ENCODE measurements around the gene C1orf52. TPM values are rescaled to one million over a fixed set of nuclear protein-coding genes. Genes with fewer than 3 reads are reported as not detected.

The C1orf52 gene
- total and polyA plus RNA-seq, 2 of the 13 experiments (the other 11 are each of a cell fraction or from before 2014, with no cell fraction given) = 19.4 to 27.4 TPM

GRCh38 chr1:85201340-85202091 is 57.9 kb downstream of the C1orf52 start (continued):
- no peak for TF ChIP-seq GPBP1L1 (CRISPR knock-in tag; IDR thresholded peaks at IDR 0.05)
- TF ChIP-seq SIX1 (CRISPR knock-in tag; IDR thresholded peaks at IDR 0.05; ENCODE audit: borderline replicate concordance) = no peak
- TF ChIP-seq KDM5A (IDR thresholded peaks at IDR 0.05; ENCODE audit: borderline replicate concordance, low read length) = no peak; the same call in 1 of the 2 replicates
- TF ChIP-seq ZNF709 (CRISPR knock-in tag; IDR thresholded peaks at IDR 0.05) = peak; percentile 49; the same call in 1 of the 2 replicates
- TF ChIP-seq ZNF576 (CRISPR knock-in tag; IDR thresholded peaks at IDR 0.05) = no peak
- TF ChIP-seq ZIK1 (CRISPR knock-in tag; IDR thresholded peaks at IDR 0.05; ENCODE audit: borderline replicate concordance, low read depth) = peak; percentile 54; the same call in 1 of the 2 replicates
- no peak for TF ChIP-seq TCF7L2 (IDR thresholded peaks at IDR 0.05; ENCODE audit: low read depth, low read length)
- no peak for TF ChIP-seq MLXIP (CRISPR knock-in tag; IDR thresholded peaks at IDR 0.05; ENCODE audit: borderline replicate concordance)
- no peak for TF ChIP-seq KDM3A (CRISPR knock-in tag; IDR thresholded peaks at IDR 0.05; ENCODE audit: low read depth)
- TF ChIP-seq SNAI1 (CRISPR knock-in tag; IDR thresholded peaks at IDR 0.05; ENCODE audit: borderline replicate concordance) = 0 out of 2 replicates have a peak, but pooled peaks have one; percentile 47
- TF ChIP-seq, protein P1, sequence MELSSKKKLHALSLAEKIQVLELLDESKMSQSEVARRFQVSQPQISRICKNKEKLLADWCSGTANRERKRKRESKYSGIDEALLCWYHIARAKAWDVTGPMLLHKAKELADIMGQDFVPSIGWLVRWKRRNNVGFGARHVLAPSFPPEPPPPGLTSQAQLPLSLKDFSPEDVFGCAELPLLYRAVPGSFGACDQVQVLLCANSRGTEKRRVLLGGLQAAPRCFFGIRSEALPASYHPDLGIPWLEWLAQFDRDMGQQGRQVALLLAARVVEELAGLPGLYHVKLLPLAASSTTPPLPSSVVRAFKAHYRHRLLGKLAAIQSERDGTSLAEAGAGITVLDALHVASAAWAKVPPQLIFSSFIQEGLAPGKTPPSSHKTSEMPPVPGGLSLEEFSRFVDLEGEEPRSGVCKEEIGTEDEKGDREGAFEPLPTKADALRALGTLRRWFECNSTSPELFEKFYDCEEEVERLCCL (CRISPR knock-in tag; IDR thresholded peaks at IDR 0.05; ENCODE audit: borderline replicate concordance) = no peak
- TF ChIP-seq BRCA1 (CRISPR knock-in tag; IDR thresholded peaks at IDR 0.05) = no peak
- 0 out of 2 replicates have a peak, but pooled peaks have one; percentile 13 for TF ChIP-seq SAFB2 (CRISPR knock-in tag; IDR thresholded peaks at IDR 0.05; ENCODE audit: borderline replicate concordance, low read depth)
- TF ChIP-seq NKX3-1 (CRISPR knock-in tag; IDR thresholded peaks at IDR 0.05) = no peak
- TF ChIP-seq ZFX (CRISPR knock-in tag; IDR thresholded peaks at IDR 0.05; ENCODE audit: low read depth) = 0 out of 2 replicates have a peak, but pooled peaks have one; percentile 2
- no peak for TF ChIP-seq GPN1 (CRISPR knock-in tag; IDR thresholded peaks at IDR 0.05; ENCODE audit: borderline replicate concordance)
- TF ChIP-seq PHF5A (CRISPR knock-in tag; IDR thresholded peaks at IDR 0.05; ENCODE audit: low read depth, unreplicated experiment) = no peak
- no peak for TF ChIP-seq CBX2 (IDR thresholded peaks at IDR 0.05; ENCODE audit: low read depth, low read length)
- TF ChIP-seq CBX2 (CRISPR knock-in tag; IDR thresholded peaks at IDR 0.05; ENCODE audit: low read depth) = no peak
- TF ChIP-seq, protein P2, sequence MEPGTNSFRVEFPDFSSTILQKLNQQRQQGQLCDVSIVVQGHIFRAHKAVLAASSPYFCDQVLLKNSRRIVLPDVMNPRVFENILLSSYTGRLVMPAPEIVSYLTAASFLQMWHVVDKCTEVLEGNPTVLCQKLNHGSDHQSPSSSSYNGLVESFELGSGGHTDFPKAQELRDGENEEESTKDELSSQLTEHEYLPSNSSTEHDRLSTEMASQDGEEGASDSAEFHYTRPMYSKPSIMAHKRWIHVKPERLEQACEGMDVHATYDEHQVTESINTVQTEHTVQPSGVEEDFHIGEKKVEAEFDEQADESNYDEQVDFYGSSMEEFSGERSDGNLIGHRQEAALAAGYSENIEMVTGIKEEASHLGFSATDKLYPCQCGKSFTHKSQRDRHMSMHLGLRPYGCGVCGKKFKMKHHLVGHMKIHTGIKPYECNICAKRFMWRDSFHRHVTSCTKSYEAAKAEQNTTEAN (CRISPR knock-in tag; conservative IDR thresholded peaks at IDR 0.05) = no peak
- TF ChIP-seq RELA (CRISPR knock-in tag; IDR thresholded peaks at IDR 0.05) = no peak
- TF ChIP-seq ZNF501 (CRISPR knock-in tag; IDR thresholded peaks at IDR 0.05) = 0 out of 2 replicates have a peak, but pooled peaks have one; percentile 23

All from HepG2 (cell line).